Sigmoid colon (tissue), 7 donors: ENCODE measurements around the gene ZCCHC17. TPM values are rescaled to one million over a fixed set of nuclear protein-coding genes. Genes with fewer than 3 reads are reported as not detected.

ENCODE experiments used
- DNase-seq: peaks from one replicate; pipeline ENCODE4 v3.0.0-alpha.2; 2019
- H3K27ac ChIP-seq, 4 donors: fragments of 200-600 bp; sonication (generic); one replicate each; pipeline ENCODE4 v1.5.1; 2016 to 2019; ENCODE audit warnings: mild to moderate bottlenecking in 1 of 4
- H3K27me3 ChIP-seq, 3 donors: fragments of 200-600 bp; sonication (generic); one replicate each; pipeline ENCODE4 v1.5.1; 2019; ENCODE audit warnings: mild to moderate bottlenecking in 1 of 3
- H3K36me3 ChIP-seq, 4 donors: fragments of 200-600 bp; sonication (generic); one replicate each; pipeline ENCODE4 v1.5.1; 2016 to 2019
- H3K4me1 ChIP-seq, 4 donors: fragments of 200-600 bp; sonication (generic); one replicate each; pipeline ENCODE4 v1.5.1; 2017 to 2019
- H3K4me3 ChIP-seq, 4 donors: fragments of 200-600 bp; sonication (generic); one replicate each; pipeline ENCODE4 v1.5.1; 2017 to 2019; ENCODE audit warnings: mild to moderate bottlenecking in 2 of 4, moderate library complexity in 1 of 4
- H3K9me3 ChIP-seq, 4 donors: fragments of 200-600 bp in 3 of 4; sonication (generic) in 3 of 4; one replicate each; pipeline versions ENCODE4 v1.5.1 to v1.6.1; 2013 to 2019
- CTCF ChIP-seq, 4 experiments: fragments of 450-650 bp in 3 of 4; fragments of 200-600 bp in 1 of 4; IDR thresholded peaks; one replicate each; pipeline ENCODE4 v1.5.1; 2016 to 2019; ENCODE audit warnings: antibody characterized with exemption in 4 of 4, mild to moderate bottlenecking in 3 of 4, moderate library complexity in 2 of 4
- EP300 ChIP-seq, 4 donors: sonication (generic); formaldehyde crosslinking; IDR thresholded peaks; one replicate each; pipeline ENCODE4 v1.6.1; 2017; ENCODE audit warnings: antibody characterized with exemption in 4 of 4
- POLR2A ChIP-seq, 2 donors: fragments of 450-650 bp; IDR thresholded peaks; one replicate each; pipeline ENCODE4 v1.6.1; 2016; ENCODE audit warnings: antibody characterized with exemption in 2 of 2, mild to moderate bottlenecking in 2 of 2, moderate library complexity in 2 of 2
- POLR2AphosphoS5 ChIP-seq, 4 donors: sonication (generic); formaldehyde crosslinking; IDR thresholded peaks; one replicate each; pipeline ENCODE4 v1.6.1; 2017; ENCODE audit warnings: antibody characterized with exemption in 4 of 4
- WGBS, 2 donors: extraction: QIAGEN DNeasy Blood & Tissue Kit; methylation state at CpG; one replicate each; pipeline ENCODE4 v1.1.7; 2013; 5-methylcytosine and 5-hydroxymethylcytosine counted together
- intact Hi-C: fragments of 100-400 bp; cut with DNase I; formaldehyde crosslinking; loops from one replicate; pipeline ENCODE4 v1.15.1; 2023
- polyA plus RNA-seq, 3 donors: library from polyadenylated mRNA; stranded (reverse); fragments of 200-250 nt; gene quantifications; one replicate each; pipeline ENCODE4 v1.2.3, GENCODE V29; 2013
- total RNA-seq, 4 donors: library from RNA; depleted of rRNA; stranded (reverse); fragments of >200 nt; gene quantifications; one replicate each; pipeline ENCODE4 v1.1.0, GENCODE V29; 2016
- donor health status: healthy with polysubstance abuse.
- donor health status: Bipolar disorder and iron deficiency.
- donor health status: healthy.

The ZCCHC17 gene
- total and polyA plus RNA-seq, 7 donors, result 23.3 to 35.4 (median 29.9) TPM

GRCh38 chr1:31289021-31289420 is 7.8 kb upstream of the ZCCHC17 start:
- H3K27ac ChIP-seq, result no peak overlapping the region
- H3K27me3 ChIP-seq, result no peaks in the 10 kb centered on the region
- WGBS, 2 donors, result 72 to 77% methylated on average over 4 of the region's 4 CpGs
- no peak for DNase-seq
- TF ChIP-seq EP300 (IDR thresholded peaks at IDR 0.05) (no peak), POLR2A (IDR thresholded peaks at IDR 0.05) (no peak), POLR2AphosphoS5 (IDR thresholded peaks at IDR 0.05) (no peak)
- no peaks in the 10 kb centered on the region for H3K4me1 ChIP-seq
- no peak overlapping the region for H3K4me3 ChIP-seq
- H3K9me3 ChIP-seq, result no peaks in the 10 kb centered on the region
- peaks cover 27 to 93% (median 49%) of the 10 kb centered on the region in 4 donors for H3K36me3 ChIP-seq
- intact Hi-C loops, result no loop called here

- TF ChIP-seq POLR2A (IDR thresholded peaks at IDR 0.05) (no peak), CTCF (IDR thresholded peaks at IDR 0.05) (no peak), POLR2AphosphoS5 (IDR thresholded peaks at IDR 0.05) (no peak), EP300 (IDR thresholded peaks at IDR 0.05) (no peak)
- intact Hi-C loops, result loop anchor here (5.0 to 10.0 kb wide), 2 partner anchors 134 to 231 kb away; partner anchors contain the start of gene PUM1
- WGBS, 2 donors, result 14 to 19% methylated on average over 17 of the region's 17 CpGs
- peaks cover 0 to 37% (median 12%) of the 10 kb centered on the region in 4 donors for H3K36me3 ChIP-seq
- H3K9me3 ChIP-seq, result no peaks in the 10 kb centered on the region
- H3K27ac ChIP-seq, result peak overlapping the region; percentile 90 to 94 (median 92)
- H3K27me3 ChIP-seq, result no peaks in the 10 kb centered on the region
- peak overlapping the region; percentile 76 to 91 (median 83) for H3K4me3 ChIP-seq
- no peak for DNase-seq
- H3K4me1 ChIP-seq, result peaks cover 0 to 47% (median 30%) of the 10 kb centered on the region in 4 donors
Measured at GRCh38 chr1:31295874-31296485, 852 bp upstream of the ZCCHC17 start.

GRCh38 chr1:31297277-31298247 is 730 bp downstream of the ZCCHC17 start:
- no peaks in the 10 kb centered on the region for H3K9me3 ChIP-seq
- peaks cover 0 to 47% (median 30%) of the 10 kb centered on the region in 4 donors for H3K4me1 ChIP-seq
- peak overlapping the region; percentile 76 to 91 (median 83) for H3K4me3 ChIP-seq
- H3K27ac ChIP-seq, result peak overlapping the region; percentile 90 to 94 (median 92)
- intact Hi-C loops, result loop anchor here (5.0 to 10.0 kb wide), 2 partner anchors 135 to 233 kb away; partner anchors contain the start of gene PUM1
- peaks cover 0 to 21% (median 3%) of the 10 kb centered on the region in 4 donors for H3K36me3 ChIP-seq
- no peak for DNase-seq
- WGBS, 2 donors, result 5 to 6% methylated on average over 23 of the region's 23 CpGs
- H3K27me3 ChIP-seq, result no peaks in the 10 kb centered on the region
- TF ChIP-seq POLR2A (IDR thresholded peaks at IDR 0.05) (no peak), CTCF (IDR thresholded peaks at IDR 0.05) (no peak), POLR2AphosphoS5 (IDR thresholded peaks at IDR 0.05) (no peak), EP300 (IDR thresholded peaks at IDR 0.05) (no peak)

GRCh38 chr1:31299365-31299764 is 2.5 kb downstream of the ZCCHC17 start:
- Histone ChIP-seq H3K4me3 (no peak overlapping the region), H3K36me3 (peaks cover 0 to 5% (median 0%) of the 10 kb centered on the region in 4 donors), H3K27ac (no peak overlapping the region), H3K9me3 (no peaks in the 10 kb centered on the region), H3K27me3 (no peaks in the 10 kb centered on the region), H3K4me1 (peaks cover 0 to 47% (median 30%) of the 10 kb centered on the region in 4 donors)
- 94 to 97% methylated on average over 1 of the region's 1 CpG for WGBS, 2 donors
- intact Hi-C loops, result loop anchor here (5.0 to 10.0 kb wide), 2 partner anchors 137 to 235 kb away; partner anchors contain the start of gene PUM1
- TF ChIP-seq EP300 (IDR thresholded peaks at IDR 0.05) (no peak), POLR2AphosphoS5 (IDR thresholded peaks at IDR 0.05) (no peak), POLR2A (IDR thresholded peaks at IDR 0.05) (no peak), CTCF (IDR thresholded peaks at IDR 0.05) (no peak)
- DNase-seq, result no peak

- H3K9me3 ChIP-seq, result no peaks in the 10 kb centered on the region
- no peaks in the 10 kb centered on the region for H3K36me3 ChIP-seq
- H3K27ac ChIP-seq, result no peak overlapping the region
- peaks cover 0 to 40% (median 24%) of the 10 kb centered on the region in 4 donors for H3K4me1 ChIP-seq
- no peak for DNase-seq
- 94 to 95% methylated on average over 3 of the region's 3 CpGs for WGBS, 2 donors
- H3K4me3 ChIP-seq, result no peak overlapping the region
- intact Hi-C loops, result no loop called here
- H3K27me3 ChIP-seq, result no peaks in the 10 kb centered on the region
- TF ChIP-seq EP300 (IDR thresholded peaks at IDR 0.05) (no peak), POLR2A (IDR thresholded peaks at IDR 0.05) (no peak), CTCF (IDR thresholded peaks at IDR 0.05) (no peak), POLR2AphosphoS5 (IDR thresholded peaks at IDR 0.05) (no peak)
Measured at GRCh38 chr1:31300193-31300592, 3.4 kb downstream of the ZCCHC17 start.
